ENCODE results near the gene B3GNT5.

B3GNT5 gene

DNA sequence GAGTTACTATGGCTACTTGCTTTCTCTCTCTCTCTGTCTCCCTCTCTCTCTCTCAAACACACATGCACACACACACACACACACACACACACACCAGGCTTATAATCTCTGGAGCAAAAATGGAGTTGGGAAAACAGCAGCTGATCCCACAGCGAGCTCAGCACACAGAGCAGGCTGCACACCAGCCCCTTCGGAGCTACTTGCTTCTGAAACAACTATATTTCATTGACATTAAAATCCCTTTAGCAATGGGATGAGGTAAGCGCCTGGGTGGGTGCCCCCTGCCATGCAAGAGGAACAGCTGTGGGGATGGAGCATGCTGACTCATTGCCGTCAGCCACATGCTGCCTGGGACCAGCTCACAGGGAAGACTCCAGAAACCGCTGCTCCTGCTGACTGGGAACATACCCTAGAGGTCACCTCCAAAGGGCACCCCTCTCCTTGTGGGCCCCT is 45.7 kb downstream of the B3GNT5 start:
- TF ChIP-seq FOXP2 (optimal IDR thresholded peaks at IDR 0.05; ENCODE audit: borderline replicate concordance, extremely low read depth, extremely low read length, insufficient read depth) (no peak), SIN3A (IDR thresholded peaks at IDR 0.05; ENCODE audit: borderline replicate concordance, insufficient read depth, low read length) (no peak), POLR2AphosphoS5 (IDR thresholded peaks at IDR 0.05; ENCODE audit: low read depth, low read length) (no peak), TAF1 (IDR thresholded peaks at IDR 0.05; ENCODE audit: borderline replicate concordance, insufficient read depth, low read length) (no peak)
- TF ChIP-seq, protein P1, sequence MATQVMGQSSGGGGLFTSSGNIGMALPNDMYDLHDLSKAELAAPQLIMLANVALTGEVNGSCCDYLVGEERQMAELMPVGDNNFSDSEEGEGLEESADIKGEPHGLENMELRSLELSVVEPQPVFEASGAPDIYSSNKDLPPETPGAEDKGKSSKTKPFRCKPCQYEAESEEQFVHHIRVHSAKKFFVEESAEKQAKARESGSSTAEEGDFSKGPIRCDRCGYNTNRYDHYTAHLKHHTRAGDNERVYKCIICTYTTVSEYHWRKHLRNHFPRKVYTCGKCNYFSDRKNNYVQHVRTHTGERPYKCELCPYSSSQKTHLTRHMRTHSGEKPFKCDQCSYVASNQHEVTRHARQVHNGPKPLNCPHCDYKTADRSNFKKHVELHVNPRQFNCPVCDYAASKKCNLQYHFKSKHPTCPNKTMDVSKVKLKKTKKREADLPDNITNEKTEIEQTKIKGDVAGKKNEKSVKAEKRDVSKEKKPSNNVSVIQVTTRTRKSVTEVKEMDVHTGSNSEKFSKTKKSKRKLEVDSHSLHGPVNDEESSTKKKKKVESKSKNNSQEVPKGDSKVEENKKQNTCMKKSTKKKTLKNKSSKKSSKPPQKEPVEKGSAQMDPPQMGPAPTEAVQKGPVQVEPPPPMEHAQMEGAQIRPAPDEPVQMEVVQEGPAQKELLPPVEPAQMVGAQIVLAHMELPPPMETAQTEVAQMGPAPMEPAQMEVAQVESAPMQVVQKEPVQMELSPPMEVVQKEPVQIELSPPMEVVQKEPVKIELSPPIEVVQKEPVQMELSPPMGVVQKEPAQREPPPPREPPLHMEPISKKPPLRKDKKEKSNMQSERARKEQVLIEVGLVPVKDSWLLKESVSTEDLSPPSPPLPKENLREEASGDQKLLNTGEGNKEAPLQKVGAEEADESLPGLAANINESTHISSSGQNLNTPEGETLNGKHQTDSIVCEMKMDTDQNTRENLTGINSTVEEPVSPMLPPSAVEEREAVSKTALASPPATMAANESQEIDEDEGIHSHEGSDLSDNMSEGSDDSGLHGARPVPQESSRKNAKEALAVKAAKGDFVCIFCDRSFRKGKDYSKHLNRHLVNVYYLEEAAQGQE (IDR thresholded peaks at IDR 0.05; ENCODE audit: insufficient read depth in 1 of 2, low read depth in 2 of 2, low read length in 2 of 2), result no peak

DNA sequence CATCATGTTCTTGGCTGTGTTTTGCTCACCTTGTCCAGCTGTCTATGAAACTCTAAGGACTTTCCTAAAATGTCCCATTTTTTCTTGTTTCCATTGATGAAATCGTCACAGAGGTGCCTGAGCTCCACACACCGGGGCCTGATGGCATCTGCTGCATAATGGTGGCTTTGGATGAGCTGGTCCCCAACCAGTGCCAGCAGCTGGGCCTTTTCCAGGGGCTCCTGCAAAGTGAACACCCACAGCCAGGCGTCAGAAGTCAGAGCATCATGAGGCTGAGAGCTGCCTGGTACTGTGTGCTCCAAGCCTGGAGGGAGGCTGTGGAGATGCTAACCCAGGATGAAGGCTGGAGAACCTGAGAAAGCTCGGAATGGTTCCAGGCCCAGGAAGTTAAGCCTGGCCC is 46.9 kb downstream of the B3GNT5 start:
- TF ChIP-seq, protein P1 (IDR thresholded peaks at IDR 0.05; ENCODE audit: insufficient read depth in 1 of 2, low read depth in 2 of 2, low read length in 2 of 2), result no peak
- TF ChIP-seq FOXP2 (optimal IDR thresholded peaks at IDR 0.05; ENCODE audit: borderline replicate concordance, extremely low read depth, extremely low read length, insufficient read depth), result no peak
- no peak for TF ChIP-seq POLR2AphosphoS5 (IDR thresholded peaks at IDR 0.05; ENCODE audit: low read depth, low read length)

DNA sequence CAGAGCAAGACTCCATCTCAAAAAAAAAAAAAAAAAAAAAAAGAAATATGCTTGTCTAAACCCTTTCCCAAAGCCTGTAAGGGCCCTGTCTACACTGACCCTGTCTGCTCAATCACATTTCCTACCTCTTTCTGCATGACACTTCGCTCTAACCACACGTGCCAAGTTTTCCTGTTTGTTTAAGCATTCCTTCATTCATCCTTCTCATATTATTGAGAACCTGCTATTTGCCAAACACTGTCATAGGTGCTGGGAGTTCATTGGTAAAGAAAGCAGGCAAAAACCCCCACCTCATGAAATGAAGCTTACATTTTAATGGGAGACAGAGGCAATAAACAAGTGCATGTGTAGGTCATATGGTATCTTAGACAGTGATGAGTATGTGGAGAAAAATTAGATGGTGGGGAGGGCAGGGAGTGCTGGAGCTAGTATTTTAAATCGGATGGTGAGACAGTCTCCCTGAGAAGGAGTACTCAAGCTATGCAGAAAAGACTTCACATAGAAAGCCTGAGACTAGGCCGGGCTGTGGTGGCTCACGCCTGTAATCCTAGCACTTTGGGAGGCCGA is 48.0 kb downstream of the B3GNT5 start:
- TF ChIP-seq FOXP2 (optimal IDR thresholded peaks at IDR 0.05; ENCODE audit: borderline replicate concordance, extremely low read depth, extremely low read length, insufficient read depth), result no peak
- TF ChIP-seq, protein P1 (IDR thresholded peaks at IDR 0.05; ENCODE audit: insufficient read depth in 1 of 2, low read depth in 2 of 2, low read length in 2 of 2), result no peak
- TF ChIP-seq SIN3A (IDR thresholded peaks at IDR 0.05; ENCODE audit: borderline replicate concordance, insufficient read depth, low read length), result no peak
- no peak for TF ChIP-seq POLR2AphosphoS5 (IDR thresholded peaks at IDR 0.05; ENCODE audit: low read depth, low read length)
- TF ChIP-seq TAF1 (IDR thresholded peaks at IDR 0.05; ENCODE audit: borderline replicate concordance, insufficient read depth, low read length), result no peak

DNA sequence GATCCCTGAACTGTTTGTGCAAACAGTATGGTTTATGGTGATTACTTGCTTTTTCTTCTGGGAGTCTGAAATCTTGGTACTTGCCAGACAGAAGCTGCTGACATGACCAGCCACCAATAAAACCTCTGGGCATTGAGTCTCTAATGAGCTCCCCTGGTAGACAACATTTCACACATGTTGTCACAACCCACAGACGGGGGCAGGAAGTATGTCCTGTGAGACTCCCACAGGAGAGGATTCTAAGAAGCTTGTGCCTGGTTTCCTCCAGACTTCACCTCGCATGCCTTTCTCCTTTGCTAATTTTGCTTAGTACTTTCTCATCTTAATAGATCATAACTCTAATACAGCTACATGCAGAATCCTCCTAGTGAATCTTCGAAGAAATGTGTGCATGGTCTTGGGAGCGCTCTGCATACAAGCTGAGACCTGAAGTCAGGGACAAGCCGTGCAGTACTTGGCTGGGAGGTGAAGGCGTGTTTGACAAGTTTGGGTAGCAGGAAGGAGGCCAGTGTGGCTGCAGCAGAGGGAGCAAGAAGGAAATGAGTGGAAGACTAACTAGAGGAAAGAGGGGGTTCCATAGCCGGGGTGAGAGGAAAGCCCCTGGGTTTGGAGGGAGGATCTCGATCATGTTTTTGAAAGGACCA is 49.0 kb downstream of the B3GNT5 start:
- TF ChIP-seq POLR2AphosphoS5 (IDR thresholded peaks at IDR 0.05; ENCODE audit: low read depth, low read length), result no peak

DNA sequence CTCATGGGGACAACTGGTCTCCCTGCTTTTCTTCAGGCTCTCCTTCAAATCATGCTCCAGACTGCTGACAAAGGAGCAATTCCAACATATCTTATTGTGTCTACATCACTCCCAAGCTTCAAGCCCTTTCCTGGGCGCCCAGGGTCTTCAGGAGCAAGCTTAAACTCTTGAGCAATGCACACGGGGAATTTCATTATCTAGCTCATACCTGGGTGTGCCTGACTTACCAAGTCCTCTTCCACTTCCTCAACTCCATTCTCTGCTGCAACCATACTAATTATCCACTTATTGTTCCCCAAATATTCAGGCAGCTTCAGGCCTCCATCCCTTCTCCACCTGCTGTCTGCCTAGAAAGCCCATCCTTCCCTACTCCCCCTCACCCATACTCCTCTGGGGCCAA is 50.6 kb downstream of the B3GNT5 start:
- no peak for TF ChIP-seq TAF1 (IDR thresholded peaks at IDR 0.05; ENCODE audit: borderline replicate concordance, insufficient read depth, low read length)
- TF ChIP-seq SIN3A (IDR thresholded peaks at IDR 0.05; ENCODE audit: borderline replicate concordance, insufficient read depth, low read length), result no peak
- TF ChIP-seq FOXP2 (optimal IDR thresholded peaks at IDR 0.05; ENCODE audit: borderline replicate concordance, extremely low read depth, extremely low read length, insufficient read depth), result no peak
- TF ChIP-seq, protein P1 (IDR thresholded peaks at IDR 0.05; ENCODE audit: insufficient read depth in 1 of 2, low read depth in 2 of 2, low read length in 2 of 2), result no peak
